GM19043 (cell line): Measurements from ENCODE around the gene MMP28.
"Not testable (repeated sequence)": the region's sequence is repeated elsewhere in the genome, so short reads cannot be mapped to it uniquely, and the experiment has no call there.

ENCODE experiments used
- ATAC-seq: cut with Tn5 transposase; IDR thresholded peaks from one replicate; pipeline ENCODE4 v1.9.1; 2021; ENCODE audit warnings: low read depth; ENCODE audit not compliant: unreplicated experiment

Gene MMP28

DNA sequence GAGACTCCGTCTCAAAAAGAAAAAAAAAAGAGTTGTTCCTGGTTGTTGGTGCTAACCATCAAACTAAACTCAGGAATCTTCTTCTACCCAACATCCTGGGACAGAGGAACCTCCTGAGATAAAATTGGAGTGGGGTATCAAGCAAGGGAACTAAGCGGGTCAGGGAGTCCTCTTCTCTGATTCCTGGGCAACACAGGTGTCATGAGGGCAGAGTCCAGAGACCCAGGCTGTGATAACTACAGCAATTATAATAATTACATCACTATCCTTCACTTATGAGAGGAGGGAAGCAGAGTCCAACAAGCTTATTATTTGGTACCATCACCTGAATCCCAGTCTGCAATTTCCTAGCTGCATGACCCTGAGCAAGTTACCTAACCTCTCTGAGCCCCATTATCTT, 26.6 kb downstream of the MMP28 start:
- no peak for ATAC-seq

DNA sequence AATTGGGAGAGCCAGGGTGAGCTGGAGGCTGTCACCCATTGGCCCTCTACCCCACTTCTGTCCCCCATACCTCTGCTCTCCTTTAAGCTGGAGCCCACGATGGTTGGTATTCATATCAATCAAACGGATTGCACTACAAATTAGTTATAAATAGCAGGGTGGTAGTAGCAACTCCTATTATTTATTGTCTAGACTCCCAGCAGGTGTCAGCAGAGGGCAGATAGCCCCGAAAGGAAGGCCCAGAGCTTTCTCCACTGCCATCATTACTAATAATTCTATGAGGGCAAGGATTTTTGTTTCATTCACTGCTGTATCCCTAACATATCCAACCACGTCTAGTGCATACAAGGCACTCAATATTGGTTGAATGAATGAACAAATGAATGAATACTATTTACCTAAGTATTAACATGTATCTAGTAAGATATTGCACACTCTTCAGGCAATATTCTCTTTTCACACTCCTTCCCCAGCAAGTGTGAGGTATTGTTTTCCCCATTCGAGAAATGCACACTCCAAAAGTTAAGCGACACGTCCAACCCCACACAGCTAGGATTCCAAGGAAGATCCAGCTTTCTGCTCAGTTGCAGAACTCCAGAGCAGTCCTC, 28.4 kb downstream of the MMP28 start:
- no peak for ATAC-seq

DNA sequence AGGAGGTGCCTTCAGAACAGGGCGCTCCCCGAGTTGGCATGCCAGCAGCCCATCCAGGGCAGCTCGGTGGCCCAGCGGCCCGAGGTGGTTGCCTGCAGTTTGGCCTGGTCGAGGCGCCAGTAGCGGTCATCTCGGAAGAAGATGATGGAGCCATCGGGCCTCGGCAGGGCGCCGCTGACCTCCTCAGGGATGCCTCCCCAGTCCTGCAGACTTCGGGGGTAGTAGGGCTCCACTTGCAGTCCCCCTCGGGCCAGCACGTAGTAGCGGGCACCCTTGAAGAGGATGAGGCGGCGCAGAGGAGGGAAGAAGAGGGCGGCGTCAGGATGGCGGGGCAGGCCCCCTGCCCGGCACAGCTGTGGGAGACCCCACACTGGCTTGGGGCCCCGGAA, 29.0 kb downstream of the MMP28 start:
- no peak for ATAC-seq

DNA sequence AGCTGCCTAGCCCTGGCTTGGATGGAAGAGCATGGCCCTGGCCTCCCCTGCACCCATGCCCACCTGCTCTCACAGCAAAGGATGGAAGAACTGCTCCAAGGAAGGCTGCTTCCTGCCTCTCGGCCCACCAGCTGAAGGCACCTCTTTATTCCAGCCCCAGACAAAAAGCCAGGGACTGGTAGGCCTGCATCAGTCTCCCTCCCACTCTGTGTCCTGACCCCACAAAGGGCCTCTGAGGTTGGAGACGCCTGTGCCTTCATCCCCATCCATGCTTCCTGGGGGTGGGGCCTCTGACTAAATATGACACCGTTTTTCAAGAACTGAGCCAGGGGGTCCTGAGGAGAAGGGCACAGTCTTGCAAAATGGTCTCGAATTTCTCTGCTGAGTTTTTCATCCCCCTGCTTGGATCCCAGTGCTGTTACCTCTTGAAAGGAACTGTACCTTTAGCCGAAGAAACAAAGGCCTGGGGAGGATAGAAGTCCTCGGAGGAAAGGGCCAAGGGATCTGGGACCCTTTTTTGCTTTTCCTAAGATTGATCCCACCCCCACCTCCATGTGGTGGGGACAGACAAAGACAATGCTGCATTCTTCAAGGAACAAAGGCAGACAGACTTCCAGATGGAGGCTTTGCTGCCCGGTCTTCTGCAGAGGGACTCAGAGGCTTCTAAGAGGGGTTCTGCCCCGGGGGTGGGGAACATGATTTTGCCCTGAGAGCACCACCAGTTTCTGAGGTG, 29.5 kb downstream of the MMP28 start:
- no peak for ATAC-seq

DNA sequence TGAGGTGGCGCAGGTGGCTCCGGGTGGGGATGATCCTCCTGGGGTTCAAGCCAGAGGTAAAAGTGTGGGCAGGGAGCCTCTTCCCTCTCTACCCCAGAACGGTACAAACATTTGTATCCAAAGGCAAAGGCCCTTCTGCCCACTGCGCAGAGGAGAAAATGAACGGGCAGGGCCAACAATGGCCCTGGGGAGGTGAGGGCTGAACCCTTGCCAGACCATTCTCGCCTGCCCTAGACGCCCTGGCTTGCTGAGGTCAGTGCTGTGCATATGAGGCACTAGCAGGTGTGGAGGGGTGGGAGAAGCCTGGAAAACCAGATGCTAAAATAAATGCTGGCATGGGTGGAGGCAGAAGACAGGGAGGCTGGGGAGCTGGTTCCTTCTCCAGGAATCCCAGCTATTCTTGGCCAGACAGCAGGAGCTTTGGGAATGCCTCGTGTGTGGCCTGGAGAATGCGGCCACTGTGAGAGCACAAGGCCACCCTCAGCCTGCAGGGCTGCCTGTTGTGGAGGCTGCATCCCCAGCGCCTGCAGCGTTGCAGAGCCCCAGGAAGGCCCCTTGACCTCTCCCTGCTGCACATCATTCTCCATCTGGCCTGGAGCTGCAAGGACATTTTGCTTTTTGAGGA, 30.2 kb downstream of the MMP28 start:
- ATAC-seq = no peak

DNA sequence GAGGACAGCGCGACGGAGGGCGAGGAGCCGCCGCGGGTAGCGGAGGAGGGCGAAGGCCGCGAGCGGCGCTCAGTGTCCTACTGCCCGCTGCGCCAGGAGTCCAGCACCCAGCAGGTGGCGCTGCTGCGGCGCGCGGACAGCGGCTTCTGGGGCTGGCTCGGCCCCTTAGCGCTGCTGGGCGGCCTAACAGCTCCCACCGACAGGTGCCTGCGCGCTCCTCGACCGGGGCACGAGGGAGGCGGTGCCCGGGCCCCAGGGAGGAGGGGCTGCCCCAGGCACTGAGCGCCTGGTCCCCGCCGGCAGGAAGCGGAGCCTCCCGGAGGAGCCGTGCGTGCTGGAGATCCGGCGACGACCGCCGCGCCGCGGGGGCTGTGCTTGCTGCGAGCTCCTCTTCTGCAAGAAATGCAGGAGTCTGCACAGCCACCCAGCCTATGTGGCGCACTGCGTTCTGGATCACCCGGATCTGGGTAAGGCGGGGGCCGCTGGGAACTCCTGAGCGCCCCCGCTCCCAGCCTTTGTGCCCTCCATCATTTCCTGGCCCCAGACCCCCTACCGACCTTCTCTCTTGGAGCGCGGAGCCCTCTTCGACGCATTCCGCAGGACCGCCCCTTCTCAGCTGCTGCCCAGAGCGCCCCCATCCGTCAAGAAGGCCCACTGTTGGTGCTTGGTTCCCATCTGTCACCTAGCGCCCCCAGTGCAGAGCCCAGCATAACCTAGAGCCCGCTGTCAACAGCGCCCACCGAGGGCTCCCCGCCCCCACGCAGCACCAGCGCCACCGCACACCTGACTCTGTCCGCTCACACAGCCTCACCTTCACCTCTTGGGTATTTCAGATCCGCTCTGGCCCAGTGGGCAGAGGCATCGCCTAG, 31.1 kb downstream of the MMP28 start:
- ATAC-seq = peak; percentile 87

DNA sequence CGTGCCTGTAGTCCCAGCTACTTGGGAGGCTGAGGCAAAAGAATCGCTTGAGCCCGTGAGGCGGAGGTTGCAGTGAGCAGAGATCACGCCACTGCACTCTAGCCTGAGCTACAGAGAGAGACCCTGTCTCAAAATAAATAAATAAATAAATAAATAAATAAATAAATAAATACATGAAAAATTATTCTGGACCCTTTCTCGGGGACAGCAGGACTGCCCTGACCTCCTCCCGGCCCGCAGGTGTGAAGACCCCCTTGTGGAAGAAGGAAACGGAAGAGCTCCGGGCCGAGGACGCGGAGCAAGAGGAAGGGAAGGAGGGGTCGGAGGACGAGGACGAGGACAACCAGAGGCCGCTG, 31.7 kb downstream of the MMP28 start:
- ATAC-seq = no peak

DNA sequence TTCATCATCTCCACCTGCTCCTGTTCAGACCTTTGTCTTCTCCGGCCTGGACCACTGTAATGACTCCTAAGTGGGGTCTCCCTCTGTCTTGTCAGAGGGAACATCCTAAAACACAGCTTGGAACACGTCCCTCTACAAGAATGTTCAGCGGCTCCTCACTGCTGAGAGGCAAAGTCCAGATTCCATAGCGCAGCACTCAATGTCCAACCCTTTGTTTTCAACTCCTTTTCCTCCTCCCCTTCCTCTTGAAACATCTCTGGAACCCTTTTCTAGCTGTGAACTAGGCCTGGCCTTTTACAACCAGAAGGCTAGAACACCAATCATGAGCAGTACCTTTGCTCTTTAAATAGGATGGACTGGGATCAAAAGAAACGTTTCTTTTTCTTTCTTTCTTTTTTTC, 33.8 kb downstream of the MMP28 start:
- ATAC-seq = no peak

DNA sequence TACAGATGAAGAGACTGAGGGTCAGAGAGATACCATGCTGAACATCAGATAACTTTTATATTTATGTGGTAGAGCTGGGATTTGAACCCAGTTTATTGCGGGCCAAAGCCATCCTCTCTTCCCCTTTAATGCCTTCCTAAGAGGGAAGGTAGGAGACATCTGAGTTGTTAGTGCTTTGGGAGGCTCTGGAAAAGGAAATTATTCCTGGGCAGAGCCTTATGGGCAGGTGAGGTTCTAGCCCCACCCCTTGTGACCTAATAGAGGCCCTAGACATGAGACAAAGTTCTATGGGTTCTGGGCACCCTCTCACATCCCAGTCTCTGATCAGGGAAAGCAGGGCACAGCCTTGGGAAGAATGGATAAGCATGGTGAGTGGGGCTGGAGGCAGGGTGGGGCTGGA, 34.9 kb downstream of the MMP28 start, which contains the start of gene C17orf50:
Gene C17orf50, plus strand, starts transcription at position 301 of the 400 bp plus-strand sequence. Its CDS starts 55 bp downstream, at position 356.
- no peak for ATAC-seq

DNA sequence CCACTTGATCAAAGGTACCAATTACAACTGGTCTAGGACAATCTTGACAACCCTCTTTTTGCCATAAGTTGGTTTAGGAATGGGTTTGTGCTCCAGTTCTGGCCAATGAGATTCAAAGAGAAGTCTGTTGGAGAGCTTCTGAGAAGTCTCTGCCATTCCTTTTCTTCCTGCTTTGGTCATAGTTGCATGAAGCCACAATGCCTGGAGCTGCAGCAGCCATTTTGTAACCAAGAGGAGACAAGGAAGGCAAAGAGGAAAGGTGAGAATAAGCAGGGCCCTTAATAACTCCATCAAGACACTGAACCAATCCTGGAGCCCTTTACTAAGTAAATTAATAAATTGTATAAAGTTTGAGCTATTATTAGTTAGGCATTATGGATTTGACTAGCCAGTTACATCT, 38.2 kb downstream of the MMP28 start:
- no peak for ATAC-seq

DNA sequence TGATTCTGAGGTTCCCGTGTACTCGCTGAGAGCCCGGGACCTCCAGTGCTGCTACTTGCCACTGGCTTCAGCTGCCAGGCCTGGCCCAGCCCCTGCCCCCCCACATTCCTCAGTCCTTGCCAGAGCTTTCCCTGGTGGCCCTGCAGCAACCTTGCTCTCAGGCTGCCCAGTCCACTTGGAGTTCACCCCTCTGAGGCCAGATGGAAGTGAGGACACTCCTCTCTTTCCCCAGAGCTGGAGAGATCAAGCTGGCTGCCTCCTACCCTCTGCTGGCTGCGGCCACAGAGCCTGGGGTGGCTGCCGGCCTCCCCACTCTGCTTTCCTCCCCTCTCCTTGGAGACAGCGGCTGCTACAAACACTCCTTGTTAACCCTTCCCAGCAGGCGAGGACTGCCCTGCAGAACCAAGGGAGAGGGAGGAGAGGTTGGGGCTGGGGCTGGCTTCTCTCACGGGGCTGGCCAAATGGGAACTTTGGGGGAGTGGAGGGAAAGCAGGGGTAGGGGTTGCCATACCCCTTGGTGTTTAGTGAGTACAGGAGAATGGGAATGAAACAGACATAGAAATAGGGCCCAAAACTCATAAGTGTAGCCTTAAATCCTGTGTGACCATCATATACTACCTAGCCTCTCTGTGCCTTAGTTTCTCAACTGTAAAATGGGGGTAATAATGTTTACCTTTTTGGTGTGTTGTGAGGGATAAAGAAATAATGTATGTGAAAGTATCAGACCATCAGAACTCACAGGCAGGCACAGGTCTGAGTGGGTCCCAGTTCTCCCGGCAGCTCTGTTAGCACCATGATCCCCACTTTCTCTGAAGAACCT, 42.3 kb downstream of the MMP28 start, which contains the start of gene GAS2L2:
Gene GAS2L2, minus strand, starts transcription at position 295 of the 820 bp plus-strand sequence. CDS start 389 bp downstream, outside the sequence.
- ATAC-seq = no peak

DNA sequence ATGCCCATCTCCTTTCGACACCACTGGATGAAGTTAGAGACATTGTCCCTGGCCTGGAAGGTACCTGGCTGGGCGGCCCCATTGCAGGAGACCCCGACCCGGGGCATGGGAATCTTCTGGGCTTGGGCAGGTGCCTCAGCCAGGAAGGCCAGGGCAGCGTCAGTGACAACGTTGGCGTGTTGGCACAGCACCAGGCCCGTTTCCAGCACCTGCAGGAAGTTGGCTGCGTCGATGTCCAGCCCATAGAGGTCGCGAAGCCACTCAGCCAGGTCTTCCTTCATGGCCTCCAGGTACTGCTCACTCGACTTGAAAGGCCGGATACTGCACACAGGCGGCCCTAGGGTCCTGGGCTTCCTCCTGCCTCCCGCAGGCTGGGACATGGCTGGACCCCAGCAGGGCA, 43.0 kb downstream of the MMP28 start:
- ATAC-seq = no peak

DNA sequence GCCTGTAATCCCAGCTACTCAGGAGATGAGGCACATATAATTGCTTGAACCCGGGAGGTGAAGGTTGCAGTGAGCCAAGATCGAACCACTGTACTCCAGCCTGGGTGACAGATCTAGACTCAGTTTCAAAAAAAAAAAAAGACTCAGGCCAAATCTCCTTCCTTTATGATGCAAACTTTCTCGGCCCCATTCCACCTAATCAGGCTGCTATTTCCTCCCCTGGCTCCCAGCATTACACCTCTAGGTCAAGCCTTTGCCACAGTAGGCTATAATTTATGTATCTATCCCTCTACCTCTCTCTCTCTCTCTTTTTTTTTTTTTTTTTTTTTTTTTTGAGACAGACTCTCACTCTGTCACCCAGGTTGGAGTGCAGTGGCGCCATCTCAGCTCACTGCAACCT, 43.9 kb downstream of the MMP28 start:
- not testable (repeated sequence) for ATAC-seq

DNA sequence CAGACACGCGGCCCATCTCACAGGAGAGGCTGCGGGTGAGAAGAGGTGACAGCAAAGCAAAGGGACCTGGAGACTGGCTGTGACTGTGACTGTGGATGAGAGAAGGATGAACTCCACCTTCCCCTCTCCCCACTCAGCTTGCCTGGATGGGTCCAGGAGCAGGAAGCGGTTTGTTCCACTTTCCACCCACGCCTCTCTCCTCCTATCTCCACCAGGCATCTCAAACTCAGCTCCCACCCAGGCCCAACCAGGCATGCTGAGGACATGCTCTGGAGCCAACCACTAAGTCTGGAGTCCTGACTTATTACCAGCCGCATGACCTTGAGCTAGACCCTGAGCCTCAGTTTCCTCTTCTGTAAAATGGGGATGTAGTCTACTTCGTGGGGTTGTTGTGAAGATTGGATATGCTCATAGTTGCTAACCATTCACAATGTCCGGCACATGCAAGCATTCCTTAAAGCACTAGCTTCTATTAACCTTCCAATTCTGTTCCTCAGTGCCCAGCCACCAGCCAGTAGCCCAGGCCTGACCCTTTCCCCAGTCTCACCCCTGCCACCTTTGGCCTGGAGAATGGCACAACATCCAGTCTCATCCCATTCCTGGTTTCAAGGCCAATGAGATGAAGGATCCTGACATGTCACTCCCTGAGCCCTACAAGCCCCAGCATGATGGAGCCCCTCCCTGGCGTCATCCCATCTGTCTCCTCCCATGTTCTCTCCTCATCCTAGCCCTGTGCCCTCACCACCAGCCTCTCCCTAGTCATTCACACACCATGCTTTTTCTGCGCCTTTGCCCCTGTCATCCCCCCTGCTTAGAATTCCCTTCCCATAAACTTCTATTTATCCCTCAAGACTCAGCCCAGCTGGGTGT, 44.7 kb downstream of the MMP28 start:
- no peak for ATAC-seq

DNA sequence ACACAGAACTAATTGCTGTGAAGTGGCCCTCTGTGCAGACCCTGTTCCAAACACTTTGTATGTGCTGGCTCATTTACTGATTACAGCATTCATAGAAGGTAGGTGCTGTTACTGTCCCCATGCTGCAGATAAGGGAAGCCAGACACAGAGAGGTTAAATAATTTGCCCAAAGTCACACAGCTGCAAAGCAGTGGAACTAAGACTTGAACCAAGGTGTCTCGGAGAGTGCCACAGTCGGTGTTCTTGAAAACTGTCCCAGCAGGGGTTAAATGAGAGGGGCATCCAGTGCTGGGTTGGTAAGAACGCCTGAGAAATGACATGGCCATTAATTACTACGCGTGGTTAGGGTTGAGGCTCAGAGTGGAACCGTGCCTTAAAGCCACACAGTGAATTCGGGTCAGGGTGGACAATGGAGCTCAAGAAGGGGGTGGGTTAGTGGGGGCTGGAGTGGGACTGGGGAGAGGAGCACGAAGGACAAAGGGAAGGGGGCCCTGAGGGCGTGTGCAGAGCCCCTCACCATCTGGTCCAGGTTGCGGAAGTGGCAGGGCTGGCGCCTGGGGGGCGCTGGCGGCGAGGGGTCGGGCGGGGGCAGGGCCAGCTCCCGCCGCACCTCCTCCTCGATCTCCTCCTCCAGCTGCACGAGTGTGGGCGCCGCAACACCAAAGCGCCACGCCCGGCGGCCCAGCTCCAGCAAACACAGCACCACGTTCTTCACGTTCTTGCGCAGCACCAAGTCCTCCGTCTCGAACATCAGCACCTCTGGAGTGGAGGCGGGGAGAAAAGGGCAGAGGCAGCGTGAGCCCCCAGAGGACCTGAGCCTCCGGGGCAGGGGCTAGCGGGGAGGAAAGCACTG, 45.7 kb downstream of the MMP28 start:
- no peak for ATAC-seq

DNA sequence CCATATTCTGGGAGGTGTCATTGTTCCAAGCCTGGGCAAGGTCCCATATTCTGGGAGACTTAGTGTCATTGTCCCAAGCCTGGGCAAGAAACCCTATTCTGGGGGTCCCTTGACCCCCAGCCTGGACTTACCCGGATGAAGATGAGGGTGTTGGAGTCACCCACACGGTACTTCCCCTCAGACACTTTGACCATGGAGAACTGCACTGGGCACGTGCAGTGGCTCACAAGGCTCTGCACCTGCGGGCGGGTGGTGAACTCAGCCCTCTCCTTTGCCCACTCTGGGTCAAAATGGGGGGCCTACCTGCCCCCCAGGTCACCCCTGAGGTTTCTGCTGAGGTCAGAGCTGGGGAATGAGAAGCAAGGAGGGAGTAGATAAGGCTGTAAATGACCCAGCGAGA, 46.5 kb downstream of the MMP28 start:
- no peak for ATAC-seq

DNA sequence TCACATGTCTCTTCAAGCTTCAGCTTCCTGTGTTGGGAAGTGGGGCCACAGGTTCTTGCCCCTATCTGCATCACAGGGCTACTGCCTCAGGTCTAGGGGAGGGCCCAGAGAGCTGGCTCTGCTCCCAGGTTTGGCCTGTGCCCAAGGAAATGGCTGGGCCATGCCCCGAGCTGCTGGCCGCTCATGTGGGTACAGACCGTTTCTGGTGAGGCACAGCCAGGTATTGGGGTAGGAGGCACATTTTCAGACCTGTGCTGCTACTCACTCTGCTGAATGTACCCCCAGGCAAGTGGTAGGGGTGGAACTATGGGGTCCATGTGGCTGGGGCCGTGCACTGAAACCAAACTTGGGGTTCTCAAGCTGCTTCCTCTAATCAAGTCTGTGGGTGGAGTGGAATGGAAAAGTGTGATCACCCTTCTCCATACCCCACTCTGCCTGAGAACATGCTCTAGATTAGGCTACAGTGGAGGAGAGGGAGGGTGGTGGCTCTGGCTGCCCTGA, 47.0 kb downstream of the MMP28 start:
- no peak for ATAC-seq

DNA sequence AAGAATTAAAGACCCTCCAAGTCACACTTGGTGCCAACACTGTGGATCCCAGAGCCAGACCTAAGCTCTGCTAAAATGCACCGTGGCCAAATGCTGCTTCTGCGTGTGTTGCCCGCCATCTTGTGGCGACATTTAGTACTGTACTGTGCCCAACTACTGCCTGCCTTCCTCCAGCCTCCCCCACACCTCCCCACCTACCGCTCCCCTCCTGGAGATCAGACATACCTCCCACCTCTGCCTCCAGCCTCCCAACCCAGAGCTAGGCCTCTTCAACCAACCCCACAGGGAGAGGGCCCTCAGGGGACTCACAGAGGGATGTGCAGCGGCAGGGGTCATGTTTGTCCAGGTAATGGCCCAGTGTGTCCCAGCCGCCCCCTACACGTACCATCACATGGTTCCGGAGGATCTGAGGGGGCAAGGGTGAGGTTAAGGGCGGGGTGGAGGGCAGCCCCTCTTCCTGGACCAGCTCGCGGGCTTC, 47.9 kb downstream of the MMP28 start:
- no peak for ATAC-seq
